DND-41 (cell line): ENCODE results near the gene PCP2.

ENCODE experiments used
- EZH2 ChIP-seq: IDR thresholded peaks from 3 replicates; pipeline ENCODE4 v1.6.1; 2012; ENCODE audit warnings: borderline replicate concordance, low read depth, mild to moderate bottlenecking, moderate library complexity, low read length, inconsistent platforms; ENCODE audit not compliant: severe bottlenecking
- TF ChIP-seq, protein P1 (sequence below): IDR thresholded peaks from 2 replicates; pipeline ENCODE4 v1.5.1; 2012; ENCODE audit warnings: borderline replicate concordance, low read length, moderate library complexity, mild to moderate bottlenecking; ENCODE audit not compliant: poor library complexity, severe bottlenecking; ENCODE audit errors: extremely low read depth

DNA sequence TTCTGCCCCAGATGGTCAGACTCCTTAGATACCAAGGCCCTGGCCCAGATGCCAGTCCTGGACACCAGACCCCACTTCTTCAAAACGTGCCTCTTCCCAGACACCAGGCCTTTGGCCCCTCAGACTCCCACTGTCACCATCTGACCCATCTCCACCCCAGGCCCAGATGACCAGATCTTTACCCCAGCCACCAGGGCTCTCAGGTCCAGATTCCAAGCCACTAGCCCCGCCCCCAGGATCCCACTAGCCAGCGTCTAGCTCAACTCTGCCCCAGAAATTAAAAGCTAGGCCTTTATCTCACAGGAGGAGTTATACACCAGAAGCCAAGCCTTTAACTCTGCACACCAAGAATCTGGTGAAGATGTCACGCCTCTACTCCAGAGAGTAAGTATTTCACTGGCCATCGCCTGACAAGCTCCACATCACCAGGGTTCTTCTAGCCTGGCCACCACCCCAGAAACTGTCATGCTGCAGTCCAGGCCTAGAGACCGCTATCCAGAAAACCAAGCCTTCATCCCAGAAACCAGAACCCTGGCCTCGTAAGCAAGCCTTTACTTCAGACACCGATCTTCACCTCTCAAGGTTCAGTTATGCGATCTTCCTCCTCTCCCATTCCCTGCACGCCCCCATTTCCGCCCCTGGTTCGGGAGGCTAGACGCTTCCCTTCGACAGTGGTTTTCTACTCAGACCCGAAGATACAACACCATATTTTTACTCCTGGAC, 4.8 kb downstream of the PCP2 start:
- TF ChIP-seq, protein P1, sequence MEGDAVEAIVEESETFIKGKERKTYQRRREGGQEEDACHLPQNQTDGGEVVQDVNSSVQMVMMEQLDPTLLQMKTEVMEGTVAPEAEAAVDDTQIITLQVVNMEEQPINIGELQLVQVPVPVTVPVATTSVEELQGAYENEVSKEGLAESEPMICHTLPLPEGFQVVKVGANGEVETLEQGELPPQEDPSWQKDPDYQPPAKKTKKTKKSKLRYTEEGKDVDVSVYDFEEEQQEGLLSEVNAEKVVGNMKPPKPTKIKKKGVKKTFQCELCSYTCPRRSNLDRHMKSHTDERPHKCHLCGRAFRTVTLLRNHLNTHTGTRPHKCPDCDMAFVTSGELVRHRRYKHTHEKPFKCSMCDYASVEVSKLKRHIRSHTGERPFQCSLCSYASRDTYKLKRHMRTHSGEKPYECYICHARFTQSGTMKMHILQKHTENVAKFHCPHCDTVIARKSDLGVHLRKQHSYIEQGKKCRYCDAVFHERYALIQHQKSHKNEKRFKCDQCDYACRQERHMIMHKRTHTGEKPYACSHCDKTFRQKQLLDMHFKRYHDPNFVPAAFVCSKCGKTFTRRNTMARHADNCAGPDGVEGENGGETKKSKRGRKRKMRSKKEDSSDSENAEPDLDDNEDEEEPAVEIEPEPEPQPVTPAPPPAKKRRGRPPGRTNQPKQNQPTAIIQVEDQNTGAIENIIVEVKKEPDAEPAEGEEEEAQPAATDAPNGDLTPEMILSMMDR, result no peak
- TF ChIP-seq EZH2, result no peak
